A549 (cell line): Measurements from ENCODE around the gene SOD3.

Experiments used
- RFX5 ChIP-seq: fragments of 450-650 bp; IDR thresholded peaks from 2 replicates; pipeline ENCODE4 v1.7.1; 2014; ENCODE audit warnings: antibody characterized with exemption, mild to moderate bottlenecking, moderate library complexity
- RNF2 ChIP-seq: fragments of 200-600 bp; sonication (generic); IDR thresholded peaks from 2 replicates; pipeline ENCODE4 v1.6.1; 2016; ENCODE audit warnings: low read depth, mild to moderate bottlenecking, antibody characterized with exemption, moderate library complexity, borderline replicate concordance
- TF ChIP-seq, protein P1 (sequence below): fragments of 250-450 bp; sonication (Bioruptor Pico); IDR thresholded peaks from 2 replicates; pipeline ENCODE4 v1.5.0; 2020; ENCODE audit warnings: low read depth, mild to moderate bottlenecking, moderate library complexity
- TF ChIP-seq, protein P2 (sequence below): fragments of 200-600 bp; sonication (generic); IDR thresholded peaks from 2 replicates; pipeline ENCODE4 v1.6.1; 2016; ENCODE audit warnings: antibody characterized with exemption, mild to moderate bottlenecking, moderate library complexity
- TF ChIP-seq, protein P3 (sequence below): fragments of >200 bp; sonication (Bioruptor Twin); formaldehyde crosslinking; IDR thresholded peaks from 3 replicates; pipeline ENCODE4 v1.5.1; 2016

DNA sequence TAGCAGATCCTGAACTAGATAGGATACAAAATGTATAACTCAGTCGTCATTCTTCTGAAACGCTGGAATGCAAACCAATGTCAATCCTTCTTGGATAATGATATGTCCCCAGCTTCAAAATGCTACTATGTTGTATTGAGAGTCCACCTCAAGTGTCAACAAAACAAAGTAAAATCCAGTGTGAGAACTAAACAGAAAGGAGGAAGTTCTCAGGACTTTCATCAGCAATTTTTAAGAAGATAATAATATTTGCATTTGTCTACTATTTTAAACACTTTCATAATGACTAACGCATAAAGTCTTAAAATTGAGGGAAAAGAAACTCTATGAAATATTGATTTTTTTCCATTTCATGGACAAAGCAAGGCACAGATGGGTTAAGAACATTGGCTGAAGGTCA is 36.3 kb downstream of the SOD3 start:
- TF ChIP-seq, protein P1, sequence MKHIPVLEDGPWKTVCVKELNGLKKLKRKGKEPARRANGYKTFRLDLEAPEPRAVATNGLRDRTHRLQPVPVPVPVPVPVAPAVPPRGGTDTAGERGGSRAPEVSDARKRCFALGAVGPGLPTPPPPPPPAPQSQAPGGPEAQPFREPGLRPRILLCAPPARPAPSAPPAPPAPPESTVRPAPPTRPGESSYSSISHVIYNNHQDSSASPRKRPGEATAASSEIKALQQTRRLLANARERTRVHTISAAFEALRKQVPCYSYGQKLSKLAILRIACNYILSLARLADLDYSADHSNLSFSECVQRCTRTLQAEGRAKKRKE (CRISPR knock-in tag), result no peak
- TF ChIP-seq RNF2 (no peak), RFX5 (no peak)
- TF ChIP-seq, protein P2, sequence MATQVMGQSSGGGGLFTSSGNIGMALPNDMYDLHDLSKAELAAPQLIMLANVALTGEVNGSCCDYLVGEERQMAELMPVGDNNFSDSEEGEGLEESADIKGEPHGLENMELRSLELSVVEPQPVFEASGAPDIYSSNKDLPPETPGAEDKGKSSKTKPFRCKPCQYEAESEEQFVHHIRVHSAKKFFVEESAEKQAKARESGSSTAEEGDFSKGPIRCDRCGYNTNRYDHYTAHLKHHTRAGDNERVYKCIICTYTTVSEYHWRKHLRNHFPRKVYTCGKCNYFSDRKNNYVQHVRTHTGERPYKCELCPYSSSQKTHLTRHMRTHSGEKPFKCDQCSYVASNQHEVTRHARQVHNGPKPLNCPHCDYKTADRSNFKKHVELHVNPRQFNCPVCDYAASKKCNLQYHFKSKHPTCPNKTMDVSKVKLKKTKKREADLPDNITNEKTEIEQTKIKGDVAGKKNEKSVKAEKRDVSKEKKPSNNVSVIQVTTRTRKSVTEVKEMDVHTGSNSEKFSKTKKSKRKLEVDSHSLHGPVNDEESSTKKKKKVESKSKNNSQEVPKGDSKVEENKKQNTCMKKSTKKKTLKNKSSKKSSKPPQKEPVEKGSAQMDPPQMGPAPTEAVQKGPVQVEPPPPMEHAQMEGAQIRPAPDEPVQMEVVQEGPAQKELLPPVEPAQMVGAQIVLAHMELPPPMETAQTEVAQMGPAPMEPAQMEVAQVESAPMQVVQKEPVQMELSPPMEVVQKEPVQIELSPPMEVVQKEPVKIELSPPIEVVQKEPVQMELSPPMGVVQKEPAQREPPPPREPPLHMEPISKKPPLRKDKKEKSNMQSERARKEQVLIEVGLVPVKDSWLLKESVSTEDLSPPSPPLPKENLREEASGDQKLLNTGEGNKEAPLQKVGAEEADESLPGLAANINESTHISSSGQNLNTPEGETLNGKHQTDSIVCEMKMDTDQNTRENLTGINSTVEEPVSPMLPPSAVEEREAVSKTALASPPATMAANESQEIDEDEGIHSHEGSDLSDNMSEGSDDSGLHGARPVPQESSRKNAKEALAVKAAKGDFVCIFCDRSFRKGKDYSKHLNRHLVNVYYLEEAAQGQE, result no peak
- TF ChIP-seq, protein P3, sequence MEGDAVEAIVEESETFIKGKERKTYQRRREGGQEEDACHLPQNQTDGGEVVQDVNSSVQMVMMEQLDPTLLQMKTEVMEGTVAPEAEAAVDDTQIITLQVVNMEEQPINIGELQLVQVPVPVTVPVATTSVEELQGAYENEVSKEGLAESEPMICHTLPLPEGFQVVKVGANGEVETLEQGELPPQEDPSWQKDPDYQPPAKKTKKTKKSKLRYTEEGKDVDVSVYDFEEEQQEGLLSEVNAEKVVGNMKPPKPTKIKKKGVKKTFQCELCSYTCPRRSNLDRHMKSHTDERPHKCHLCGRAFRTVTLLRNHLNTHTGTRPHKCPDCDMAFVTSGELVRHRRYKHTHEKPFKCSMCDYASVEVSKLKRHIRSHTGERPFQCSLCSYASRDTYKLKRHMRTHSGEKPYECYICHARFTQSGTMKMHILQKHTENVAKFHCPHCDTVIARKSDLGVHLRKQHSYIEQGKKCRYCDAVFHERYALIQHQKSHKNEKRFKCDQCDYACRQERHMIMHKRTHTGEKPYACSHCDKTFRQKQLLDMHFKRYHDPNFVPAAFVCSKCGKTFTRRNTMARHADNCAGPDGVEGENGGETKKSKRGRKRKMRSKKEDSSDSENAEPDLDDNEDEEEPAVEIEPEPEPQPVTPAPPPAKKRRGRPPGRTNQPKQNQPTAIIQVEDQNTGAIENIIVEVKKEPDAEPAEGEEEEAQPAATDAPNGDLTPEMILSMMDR, result no peak
